KOPT-K1 (cell line): ENCODE data around the gene DDX28.
"Not testable (repeated sequence)": the region's sequence is repeated elsewhere in the genome, so short reads cannot be mapped to it uniquely, and the experiment has no call there.

Experiments
- H3K27ac ChIP-seq: fragments of 200-600 bp; sonication (generic); 2 replicates; pipeline ENCODE4 v1.5.1; 2016; ENCODE audit warnings: antibody characterized with exemption, mild to moderate bottlenecking, low read depth, low read length; ENCODE audit not compliant: poor library complexity, severe bottlenecking
- H3K36me3 ChIP-seq: fragments of 200-600 bp; sonication (generic); 2 replicates; pipeline ENCODE4 v1.5.1; 2017; ENCODE audit warnings: antibody characterized with exemption, mild to moderate bottlenecking, low read length, moderate library complexity; ENCODE audit not compliant: insufficient read depth
- H3K9me3 ChIP-seq: fragments of 200-600 bp; sonication (generic); 2 replicates; pipeline ENCODE4 v1.5.1; 2017; ENCODE audit warnings: antibody characterized with exemption, low read length, mild to moderate bottlenecking; ENCODE audit not compliant: insufficient read depth, poor library complexity, severe bottlenecking

The DDX28 gene

GRCh38 chr16:67992661-67993206 lies 30.3 kb downstream of the DDX28 start:
- Histone ChIP-seq H3K27ac (peak overlapping the region; percentile 66), H3K36me3 (no peaks in the 10 kb centered on the region), H3K9me3 (no peaks in the 10 kb centered on the region)

DNA sequence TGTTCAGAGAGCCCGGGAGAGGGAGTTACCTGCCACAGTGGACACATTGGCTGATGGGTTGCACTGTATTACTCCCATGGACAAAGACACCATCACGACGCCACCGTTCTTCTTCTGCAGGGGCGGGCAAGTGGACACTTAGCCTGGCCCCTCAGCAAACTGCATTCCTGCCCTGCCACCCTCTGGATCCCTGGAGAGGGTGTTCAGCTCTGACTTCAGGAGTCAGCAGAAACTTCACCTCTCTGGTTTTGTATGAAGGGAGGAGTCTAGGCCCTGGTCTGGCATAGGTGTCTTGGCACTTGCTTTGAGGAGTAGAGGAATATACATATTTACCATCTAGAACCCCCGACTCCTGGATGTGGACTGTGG lies 33.0 kb downstream of the DDX28 start:
- H3K27ac ChIP-seq: no peak overlapping the region
- no peaks in the 10 kb centered on the region for H3K9me3 ChIP-seq
- H3K36me3 ChIP-seq: no peaks in the 10 kb centered on the region

DNA sequence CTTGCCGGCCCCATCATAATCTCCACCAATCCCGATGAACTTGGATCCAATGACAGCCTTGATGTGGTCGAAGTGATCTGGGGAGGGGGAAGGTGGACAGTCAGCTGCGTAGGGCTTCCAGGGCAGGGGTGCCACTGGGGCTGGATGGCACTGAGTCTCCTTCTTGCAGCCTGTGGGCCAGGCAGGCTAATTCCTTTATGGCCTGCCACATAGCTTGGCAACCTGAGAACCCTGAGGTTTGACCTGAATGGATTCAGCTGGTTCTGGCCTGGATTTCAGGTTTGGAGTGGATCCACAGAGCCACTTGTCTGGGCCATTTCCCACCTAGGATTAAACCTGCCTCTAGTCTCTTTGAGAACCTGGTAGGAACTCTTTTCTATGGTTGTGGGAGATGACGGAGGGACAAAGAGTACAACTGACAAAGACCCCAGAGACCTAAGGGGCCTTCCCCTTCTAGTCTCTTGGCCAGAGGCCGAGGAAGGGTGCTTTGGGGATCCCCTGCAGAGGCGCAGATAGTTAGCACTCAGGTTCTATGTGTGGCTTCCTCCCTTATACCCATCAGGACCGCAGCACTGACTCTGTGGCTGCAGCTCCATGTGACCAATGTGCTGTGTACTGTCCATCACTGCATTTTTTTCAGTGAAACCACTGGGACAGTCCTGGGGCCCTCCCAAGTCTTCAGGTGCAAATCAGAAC lies 33.6 kb downstream of the DDX28 start:
- Histone ChIP-seq H3K27ac (no peak overlapping the region), H3K36me3 (no peaks in the 10 kb centered on the region), H3K9me3 (no peaks in the 10 kb centered on the region)

GRCh38 chr16:67988675-67989074 lies 34.4 kb downstream of the DDX28 start:
- Histone ChIP-seq H3K27ac (no peak overlapping the region), H3K9me3 (no peaks in the 10 kb centered on the region)

DNA sequence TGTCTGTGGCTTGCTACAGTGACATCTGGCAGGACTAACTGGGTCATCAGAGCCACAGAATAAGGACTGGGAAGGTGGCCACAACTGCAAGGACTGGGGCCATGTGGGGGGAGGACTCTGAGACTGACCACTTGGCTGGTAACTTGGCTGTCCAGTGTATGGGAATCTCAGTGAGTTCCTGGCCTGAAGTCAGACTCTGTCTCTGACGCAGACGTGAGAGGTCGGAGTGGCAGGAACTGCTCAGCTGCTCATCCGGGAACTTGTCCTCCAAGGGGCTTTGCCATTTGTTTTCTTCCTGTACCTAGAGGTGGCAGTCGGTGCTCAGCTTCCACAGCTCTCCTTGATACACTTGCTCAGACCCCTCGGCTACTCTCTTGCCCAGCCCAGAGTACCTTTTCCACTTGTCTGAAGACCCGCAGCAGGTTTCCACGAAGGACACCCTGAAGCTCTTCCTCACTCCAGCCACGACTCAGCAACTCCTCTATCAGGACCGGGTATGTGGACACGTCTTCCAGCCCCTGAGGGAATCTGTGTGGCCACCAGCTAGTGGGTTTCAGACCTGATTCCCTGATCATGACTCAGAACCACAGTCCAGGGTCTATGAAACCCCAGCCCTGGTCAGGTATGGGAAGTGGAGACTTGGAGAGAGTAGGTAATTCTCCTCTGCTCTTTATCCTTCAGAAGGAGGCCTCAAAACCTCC lies 35.4 kb downstream of the DDX28 start:
- Histone ChIP-seq H3K27ac (no peak overlapping the region), H3K9me3 (no peaks in the 10 kb centered on the region)

More at GRCh38 chr16:67988675-67989074, 34.4 kb downstream of the DDX28 start:
- no peaks in the 10 kb centered on the region for H3K36me3 ChIP-seq

DNA sequence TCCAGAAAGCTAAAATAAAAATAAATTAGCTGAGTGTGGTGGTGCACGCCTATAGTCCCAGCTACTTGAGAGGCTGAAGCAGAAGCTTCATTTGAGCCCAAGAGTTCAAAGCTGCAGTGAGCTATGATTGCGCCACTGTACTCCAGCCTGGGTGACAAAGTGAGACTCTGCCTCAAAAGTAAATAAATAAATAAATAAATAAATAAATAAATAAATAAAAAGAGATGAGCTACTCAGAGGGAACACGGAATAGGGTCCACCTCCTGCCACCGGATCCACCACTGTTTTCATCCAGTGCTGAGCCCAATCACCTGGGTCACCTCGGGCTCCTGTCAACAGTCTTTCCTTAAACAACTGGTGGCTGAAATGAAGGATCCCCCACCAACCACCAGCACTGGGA lies 36.1 kb downstream of the DDX28 start:
- no peaks in the 10 kb centered on the region for H3K9me3 ChIP-seq
- no peaks in the 10 kb centered on the region for H3K36me3 ChIP-seq
- H3K27ac ChIP-seq: no peak overlapping the region

More for the DNA sequence above, 35.4 kb downstream of the DDX28 start:
- no peaks in the 10 kb centered on the region for H3K36me3 ChIP-seq

DNA sequence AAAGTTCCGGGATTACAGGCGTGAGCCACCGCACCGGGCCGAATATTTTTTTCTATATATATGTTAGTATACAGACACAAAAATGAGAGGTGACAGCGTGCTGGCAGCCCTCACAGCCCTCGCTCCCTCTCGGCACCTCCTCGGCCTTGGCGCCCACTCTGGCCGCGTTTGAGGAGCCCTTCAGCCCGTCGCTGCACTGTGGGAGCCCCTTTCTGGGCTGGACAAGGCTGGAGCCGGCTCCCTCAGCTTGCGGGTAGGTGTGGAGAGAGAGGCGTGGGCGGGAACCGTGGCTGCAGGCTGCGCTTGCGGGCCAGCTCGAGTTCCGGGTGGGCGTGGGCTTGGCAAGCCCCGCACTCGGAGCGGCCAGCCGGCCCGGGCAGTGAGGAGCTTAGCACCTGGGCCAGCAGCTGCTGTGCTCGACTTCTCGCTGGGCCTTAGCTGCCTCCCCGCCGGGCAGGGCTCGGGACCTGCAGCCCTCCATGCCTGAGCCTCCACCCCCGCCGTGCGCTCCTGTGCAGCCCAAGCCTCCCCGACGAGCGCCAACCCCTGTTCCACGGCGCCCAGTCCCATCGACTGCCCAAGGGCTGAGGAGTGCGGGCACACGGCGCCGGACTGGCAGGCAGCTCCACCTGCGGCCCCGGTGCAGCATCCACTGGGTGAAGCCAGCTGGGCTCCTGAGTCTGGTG lies 40.9 kb downstream of the DDX28 start:
- Histone ChIP-seq H3K9me3 (no peaks in the 10 kb centered on the region), H3K27ac (no peak overlapping the region), H3K36me3 (no peaks in the 10 kb centered on the region)

DNA sequence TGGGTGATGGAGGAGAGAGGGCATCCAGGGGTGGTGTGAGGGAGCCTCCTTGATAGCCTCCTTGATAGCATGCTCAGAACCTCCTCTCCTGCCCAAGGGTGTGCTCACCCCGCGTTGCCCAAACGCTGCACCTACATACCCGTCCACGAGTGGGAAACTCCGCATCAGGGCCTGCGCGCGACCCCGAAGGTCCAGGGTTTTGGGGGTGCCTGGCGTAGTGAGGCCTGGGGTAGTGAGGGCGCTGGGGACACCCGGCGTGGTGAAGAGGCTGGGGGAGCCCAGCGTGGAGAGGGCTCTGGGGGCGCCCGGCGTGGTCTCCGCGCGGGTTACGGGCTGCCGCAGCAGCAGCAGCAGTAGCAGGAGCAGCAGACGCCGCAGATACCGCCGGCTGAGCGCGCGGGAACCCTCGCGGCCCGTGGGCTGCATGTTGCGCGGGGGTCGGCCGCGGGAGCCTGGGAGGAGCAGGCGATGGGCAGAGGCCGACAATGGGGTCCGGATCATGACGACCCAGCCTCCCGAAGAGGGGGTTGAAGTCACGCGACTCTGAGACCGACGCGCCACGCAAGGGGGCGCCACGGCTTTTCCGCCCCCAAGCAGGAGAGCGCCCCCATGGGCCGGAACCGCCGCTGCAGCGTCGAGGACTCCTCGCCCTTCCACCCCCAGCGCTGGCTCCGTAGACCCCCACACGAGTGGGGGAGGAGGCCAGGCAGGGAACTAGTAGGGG lies 42.9 kb downstream of the DDX28 start, which contains the start of gene DPEP3:
DPEP3 (minus strand) TSS at position 545 of the 724 bp plus-strand sequence; CDS start at position 426, 119 bp downstream.
- Histone ChIP-seq H3K27ac (no peak within 1 kb of the TSS), H3K9me3 (no peaks in the 10 kb centered on the region), H3K36me3 (no peaks in the 10 kb centered on the region)

DNA sequence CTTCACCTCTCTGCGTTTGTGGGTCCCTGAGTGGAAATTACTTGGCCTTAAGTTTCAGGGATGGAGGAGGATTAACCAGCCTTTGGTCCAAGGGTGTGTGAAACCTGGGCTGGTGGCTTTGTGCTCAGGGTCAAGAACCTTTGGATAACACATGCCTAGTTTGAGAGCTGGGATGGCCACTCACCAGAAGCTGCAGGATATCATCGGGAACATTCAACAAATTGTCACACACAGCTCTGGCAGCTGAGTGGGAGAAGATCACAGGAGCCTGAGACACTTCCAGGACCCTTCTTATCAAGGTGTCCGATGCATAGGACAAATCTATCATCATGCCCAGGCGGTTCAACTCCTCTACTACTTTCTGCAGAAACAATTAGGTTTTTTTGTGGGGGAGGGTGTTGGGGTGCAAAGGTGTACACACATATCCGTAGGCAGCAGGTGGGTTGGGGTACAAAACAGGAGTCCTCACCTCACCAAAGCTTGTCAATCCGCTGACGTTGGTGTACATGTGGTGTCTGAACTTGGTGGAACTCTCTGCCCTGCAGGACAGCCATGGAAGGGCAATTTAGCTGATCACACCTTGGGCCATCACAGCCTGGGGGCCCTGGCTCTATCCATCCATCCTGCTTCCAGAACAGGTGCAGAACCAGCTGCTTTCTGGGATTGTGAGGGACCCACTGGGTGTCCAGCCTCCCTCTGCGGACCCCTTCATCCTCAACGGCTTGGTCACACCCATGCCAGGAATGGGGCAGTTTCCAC lies 45.4 kb downstream of the DDX28 start:
- Histone ChIP-seq H3K27ac (no peak overlapping the region), H3K9me3 (no peaks in the 10 kb centered on the region), H3K36me3 (no peaks in the 10 kb centered on the region)

DNA sequence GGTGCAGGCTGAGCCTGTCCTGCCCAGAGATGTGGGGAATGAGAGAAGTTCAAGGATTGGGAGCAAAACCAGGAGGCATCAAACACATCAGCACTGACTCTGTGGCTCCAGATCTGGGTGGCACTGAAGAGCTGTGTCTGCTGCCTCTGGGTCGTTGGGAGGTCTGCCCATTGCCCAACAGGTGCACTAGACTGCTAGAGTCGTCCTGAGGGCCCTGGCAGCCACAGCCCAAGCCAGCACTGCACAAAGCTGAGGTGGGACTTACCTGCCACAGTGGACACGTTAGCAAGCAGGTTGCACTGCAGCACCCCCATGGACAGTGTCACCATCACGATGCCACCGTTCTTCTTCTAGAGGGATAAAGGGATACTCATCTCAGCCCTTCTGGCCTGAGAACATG lies 46.0 kb downstream of the DDX28 start:
- H3K9me3 ChIP-seq: no peaks in the 10 kb centered on the region
- no peaks in the 10 kb centered on the region for H3K36me3 ChIP-seq
- no peak overlapping the region for H3K27ac ChIP-seq

DNA sequence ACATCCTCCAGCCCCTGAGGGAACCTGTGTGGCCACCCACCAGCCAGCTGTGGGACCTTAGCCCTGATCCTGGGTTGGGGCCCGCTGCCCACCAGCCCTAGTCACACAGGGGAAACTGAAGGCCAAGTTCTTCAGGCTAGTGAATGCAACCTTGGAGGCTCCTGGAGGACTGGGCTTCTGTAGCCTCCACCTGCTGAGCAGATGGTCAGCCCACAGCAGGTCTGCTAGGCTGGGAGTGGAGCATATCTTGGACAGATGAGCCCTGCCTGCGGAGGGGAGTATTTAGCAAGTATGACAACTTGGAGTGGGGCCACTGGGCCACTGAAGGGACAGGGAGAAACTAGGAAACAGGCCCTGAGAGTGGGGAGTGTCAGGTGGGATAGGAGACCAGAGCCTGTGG lies 46.8 kb downstream of the DDX28 start:
- Histone ChIP-seq H3K36me3 (no peaks in the 10 kb centered on the region), H3K9me3 (no peaks in the 10 kb centered on the region), H3K27ac (no peak overlapping the region)

DNA sequence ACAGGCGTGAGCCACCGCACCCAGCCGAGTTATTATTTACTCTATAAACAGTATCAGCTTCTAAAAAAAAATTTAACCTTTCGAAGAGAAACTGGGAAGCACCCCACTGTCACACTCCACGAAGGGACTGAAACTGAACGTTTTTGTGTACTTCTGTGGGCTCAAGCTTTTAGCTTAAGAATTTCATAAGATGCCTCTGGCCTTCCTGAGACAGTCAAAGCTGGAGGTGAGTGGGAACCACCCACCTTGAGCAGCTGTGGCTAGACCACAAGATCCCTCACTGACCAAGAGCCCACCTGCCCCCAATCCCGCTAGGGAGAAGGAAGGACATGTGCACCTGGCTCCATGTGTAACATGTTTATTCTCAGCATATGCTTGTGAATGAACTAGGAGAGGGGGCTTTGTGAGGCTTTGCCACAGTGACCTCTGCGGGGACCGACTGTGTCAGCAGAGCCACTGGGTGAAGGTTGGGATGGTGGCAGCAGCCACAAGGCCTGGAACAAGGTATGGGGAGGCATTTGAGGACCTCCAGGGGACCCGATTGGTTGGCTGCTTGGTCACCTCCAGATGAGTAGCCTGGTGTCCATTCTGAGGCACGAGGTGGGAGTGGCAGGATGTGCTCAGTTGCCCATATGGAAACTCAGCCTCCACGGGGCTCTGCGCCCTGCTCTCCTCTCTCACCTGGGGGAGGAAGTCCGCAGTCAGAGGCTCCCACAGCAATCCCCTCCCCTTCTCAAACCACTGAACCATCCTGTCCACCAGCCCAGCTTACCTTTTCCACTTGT lies 47.5 kb downstream of the DDX28 start:
- Histone ChIP-seq H3K27ac (no peak overlapping the region), H3K36me3 (no peaks in the 10 kb centered on the region), H3K9me3 (no peaks in the 10 kb centered on the region)

DNA sequence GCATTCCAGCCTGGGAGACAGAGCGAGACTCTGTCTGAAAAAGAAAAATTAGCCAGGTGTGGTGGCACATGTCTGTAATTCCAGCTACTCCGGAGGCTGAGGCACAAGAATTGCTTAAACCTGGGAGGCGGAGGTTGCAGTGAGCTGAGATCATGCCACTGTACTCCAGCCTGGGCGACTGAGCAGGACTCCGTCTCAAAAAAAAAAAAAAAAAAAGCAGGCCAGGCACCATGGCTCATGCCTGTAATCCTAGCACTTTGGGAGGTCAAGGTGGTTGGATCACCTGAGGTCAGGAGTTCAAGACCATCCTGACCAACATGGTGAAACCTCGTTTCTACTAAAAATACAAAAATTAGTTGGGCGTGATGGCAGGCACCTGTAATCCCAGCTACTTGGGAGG lies 50.7 kb downstream of the DDX28 start:
- H3K27ac ChIP-seq, H3K36me3 ChIP-seq, H3K9me3 ChIP-seq: not testable (repeated sequence)

- H3K9me3 ChIP-seq: no peaks in the 10 kb centered on the region
- no peaks in the 10 kb centered on the region for H3K36me3 ChIP-seq
- no peak overlapping the region for H3K27ac ChIP-seq
Observed at GRCh38 chr16:67971111-67971510, 51.9 kb downstream of the DDX28 start.
